22Rv1 (cell line): ENCODE results near the gene NOXO1.

Experiments
- CTCF ChIP-seq: fragments of 450-650 bp; IDR thresholded peaks from 2 replicates; pipeline ENCODE4 v1.5.1; 2017; ENCODE audit warnings: mild to moderate bottlenecking
- ZFX ChIP-seq: fragments of 450-650 bp; IDR thresholded peaks from 2 replicates; pipeline ENCODE4 v1.6.1; 2017; ENCODE audit warnings: antibody characterized with exemption, borderline replicate concordance

DNA sequence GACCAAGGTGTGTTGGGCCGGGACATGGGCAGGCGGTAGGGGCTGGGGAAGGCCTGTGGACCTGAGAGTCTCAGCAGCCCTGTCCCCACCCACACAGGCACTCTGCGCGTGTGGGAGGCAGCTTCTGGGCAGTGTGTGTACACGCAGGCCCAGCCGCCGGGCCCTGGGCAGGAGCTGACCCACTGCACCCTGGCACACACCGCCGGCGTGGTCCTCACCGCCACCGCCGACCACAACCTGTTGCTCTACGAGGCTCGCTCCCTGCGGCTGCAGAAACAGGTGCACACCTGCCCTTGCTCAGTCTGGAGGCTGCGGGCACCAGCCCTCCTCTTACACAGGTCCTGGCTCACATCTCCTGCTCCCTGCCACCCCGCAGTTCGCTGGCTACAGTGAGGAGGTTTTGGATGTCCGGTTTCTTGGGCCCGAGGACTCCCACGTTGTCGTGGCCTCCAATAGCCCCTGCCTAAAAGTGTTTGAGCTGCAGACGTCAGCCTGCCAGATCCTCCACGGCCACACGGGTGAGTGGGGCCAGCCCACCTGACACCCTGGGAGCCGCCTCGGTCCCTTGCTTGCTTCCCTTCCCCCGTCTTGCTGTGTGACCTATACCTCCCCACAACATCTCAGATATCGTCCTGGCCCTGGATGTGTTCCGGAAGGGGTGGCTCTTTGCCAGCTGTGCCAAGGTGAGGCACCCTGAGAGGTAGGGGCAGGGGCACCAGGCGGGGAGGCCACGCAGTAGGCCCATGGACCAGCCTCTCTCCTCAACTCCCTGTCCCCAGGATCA, 5.6 kb downstream of the NOXO1 start:
- TF ChIP-seq CTCF = no peak
- TF ChIP-seq ZFX = no peak
